Activated T-helper 1 cell treated with anti-CD3 and anti-CD28 coated beads, Interleukin-2, amount 50 U/mL, for 16 hours (primary cell): Measurements from ENCODE around the gene EIF4E3.

Experiments used
- DNase-seq, 2 donors: peaks; one replicate each; pipeline ENCODE4 v3.0.0-alpha.2; 2020; ENCODE audit warnings: low read depth in 1 of 2, low spot score in 1 of 2

Gene EIF4E3

DNA sequence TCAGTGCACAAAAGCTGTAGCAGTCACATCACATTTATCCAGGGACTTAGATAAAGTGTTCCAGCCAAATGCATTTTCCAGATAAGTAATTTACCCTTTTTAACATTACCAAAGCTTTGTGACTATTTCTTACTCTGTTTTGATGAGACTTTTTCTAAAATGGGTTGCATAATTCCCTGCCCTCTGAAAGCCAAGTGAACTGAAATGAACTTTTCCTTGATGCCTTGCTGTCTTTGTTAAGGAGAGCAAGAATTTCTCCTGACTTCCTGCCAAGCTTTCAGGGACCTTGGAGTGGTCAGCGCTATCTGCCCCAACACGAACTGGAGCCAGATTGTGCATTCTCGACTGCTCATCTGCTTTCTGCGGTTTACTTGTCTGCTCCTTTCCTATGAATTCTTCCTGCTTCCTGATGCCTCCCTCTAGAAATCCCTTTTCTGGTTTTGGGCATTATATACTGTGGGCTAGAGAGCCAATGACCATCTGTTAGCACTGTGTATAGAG, 34.8 kb downstream of the EIF4E3 start:
- no peak for DNase-seq

- DNase-seq, result no peak
Observed at GRCh38 chr3:71689291-71689690, 35.9 kb downstream of the EIF4E3 start.

- no peak for DNase-seq
Observed at GRCh38 chr3:71688121-71688520, 37.1 kb downstream of the EIF4E3 start.

- DNase-seq, result no peak
Observed at GRCh38 chr3:71685686-71686085, 39.5 kb downstream of the EIF4E3 start.

- no peak for DNase-seq
Observed at GRCh38 chr3:71684757-71685386, 40.3 kb downstream of the EIF4E3 start.

DNA sequence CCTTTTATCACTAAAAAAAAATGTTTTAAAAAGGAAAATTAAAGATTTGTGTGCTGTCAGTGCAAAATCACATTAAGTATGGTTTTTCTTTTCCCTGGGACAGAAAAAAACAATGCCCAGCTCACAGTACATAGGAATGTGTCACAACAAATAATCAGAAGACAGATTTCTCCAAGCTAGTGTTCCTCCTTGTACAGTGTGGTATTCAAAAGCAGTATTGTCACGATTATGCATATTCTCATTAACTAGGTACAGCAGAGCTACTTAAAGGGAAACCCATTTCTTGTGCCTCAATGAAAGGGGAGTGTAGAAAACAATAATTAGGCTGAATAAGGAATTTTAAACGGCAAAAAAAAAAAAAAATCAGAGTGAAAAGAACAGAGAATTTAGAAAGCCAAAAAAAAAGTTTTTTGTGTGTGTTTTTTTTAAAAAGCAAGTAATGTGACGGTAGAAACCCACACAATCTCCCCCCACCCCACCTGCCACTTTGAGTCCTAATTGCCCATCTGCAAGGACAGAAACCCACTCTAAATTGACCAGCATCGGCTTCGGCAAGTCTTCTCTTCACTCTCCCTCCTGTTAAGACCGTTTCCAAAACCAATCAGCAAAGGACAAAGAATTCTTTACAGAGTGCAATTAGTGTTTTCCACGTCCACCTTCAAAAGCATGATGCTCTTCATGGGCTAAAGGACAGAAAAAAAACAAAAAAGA, 41.0 kb downstream of the EIF4E3 start:
- DNase-seq, result no peak

GRCh38 chr3:71681224-71681668, 44.0 kb downstream of the EIF4E3 start:
- DNase-seq, result no peak

GRCh38 chr3:71680603-71681002, 44.6 kb downstream of the EIF4E3 start:
- DNase-seq, result no peak

DNA sequence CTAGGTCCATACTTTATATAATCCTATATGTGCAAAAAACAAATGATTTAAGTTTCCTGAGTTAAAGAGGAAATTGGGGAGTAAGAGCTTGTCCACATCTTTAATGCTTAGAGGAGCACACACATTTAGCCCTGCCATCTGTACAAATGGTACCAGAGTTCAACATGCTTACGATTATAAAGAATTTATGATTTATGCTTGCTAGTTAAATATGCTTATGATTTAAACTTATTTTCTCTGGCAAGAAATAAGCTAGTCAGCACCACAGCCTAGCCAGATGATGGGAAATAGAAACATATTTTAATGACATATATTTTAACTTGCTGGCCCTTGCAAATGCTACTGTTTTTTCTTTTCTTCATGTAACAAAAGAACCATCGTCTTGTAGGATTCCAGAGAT, 48.3 kb downstream of the EIF4E3 start:
- DNase-seq, result no peak

GRCh38 chr3:71673486-71673885, 51.7 kb downstream of the EIF4E3 start:
- no peak for DNase-seq

- no peak for DNase-seq
Observed at GRCh38 chr3:71672807-71673206, 52.4 kb downstream of the EIF4E3 start.

DNA sequence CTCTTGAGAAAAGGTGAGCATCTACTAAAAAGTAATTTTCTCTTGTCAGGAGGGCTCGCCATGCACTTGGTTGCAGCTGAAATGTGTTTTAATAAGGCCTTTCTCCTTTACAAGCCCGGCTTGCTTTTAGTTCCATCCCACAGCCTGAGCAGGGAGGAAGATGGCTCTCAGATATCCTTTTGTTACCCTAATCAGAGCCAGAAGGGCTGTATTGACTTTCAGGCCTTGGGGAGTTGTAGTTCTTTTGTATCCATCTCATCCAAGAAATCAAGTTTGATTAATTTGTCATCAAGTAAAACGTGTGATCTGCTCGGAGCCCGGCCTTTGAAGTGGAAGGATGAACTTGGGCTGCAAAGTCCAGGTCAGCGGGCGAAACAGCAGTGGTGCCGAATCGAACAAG, 52.9 kb downstream of the EIF4E3 start:
- DNase-seq, result no peak

- DNase-seq, result no peak
Observed at GRCh38 chr3:71671216-71671845, 53.9 kb downstream of the EIF4E3 start.

- no peak for DNase-seq
Observed at GRCh38 chr3:71662568-71662967, 62.6 kb downstream of the EIF4E3 start.

GRCh38 chr3:71662056-71662455, 63.1 kb downstream of the EIF4E3 start:
- no peak for DNase-seq

DNA sequence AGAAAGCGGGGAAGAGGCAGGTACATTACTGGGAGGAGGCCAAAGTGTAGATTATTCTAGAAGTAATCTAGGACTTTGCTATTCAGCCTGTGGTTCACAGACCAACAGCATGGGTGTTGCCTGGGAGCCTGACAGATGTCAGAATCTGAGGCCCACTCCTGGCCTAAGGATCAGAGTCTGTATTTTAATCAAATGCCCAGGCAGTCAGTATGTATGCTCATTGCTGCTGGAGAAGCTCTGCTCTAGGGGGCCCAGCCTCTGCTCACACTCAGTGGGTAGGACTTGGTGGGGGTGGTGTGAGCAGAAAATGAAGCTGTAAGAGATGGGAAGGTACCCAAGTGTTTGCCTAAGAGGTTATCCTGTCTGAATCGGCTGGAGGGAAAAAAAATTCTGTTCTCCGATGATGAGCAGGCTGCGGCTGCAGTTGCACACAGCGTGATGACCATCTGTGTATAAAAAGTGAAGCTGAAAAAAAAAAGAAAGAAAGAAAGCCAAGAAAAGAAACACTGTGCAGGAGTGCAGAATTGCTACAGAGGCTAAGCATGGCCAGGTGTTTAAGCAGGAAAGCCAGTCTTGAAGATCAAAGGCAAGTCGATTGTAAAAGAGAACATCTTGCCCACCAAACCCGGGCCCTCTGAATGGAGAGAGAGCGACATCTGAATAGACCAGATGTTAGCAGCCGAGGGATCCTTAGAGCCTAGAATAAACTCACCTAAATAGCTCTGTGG, 65.2 kb downstream of the EIF4E3 start:
- DNase-seq, result no peak

GRCh38 chr3:71657831-71658530, 67.2 kb downstream of the EIF4E3 start:
- DNase-seq, result no peak

DNA sequence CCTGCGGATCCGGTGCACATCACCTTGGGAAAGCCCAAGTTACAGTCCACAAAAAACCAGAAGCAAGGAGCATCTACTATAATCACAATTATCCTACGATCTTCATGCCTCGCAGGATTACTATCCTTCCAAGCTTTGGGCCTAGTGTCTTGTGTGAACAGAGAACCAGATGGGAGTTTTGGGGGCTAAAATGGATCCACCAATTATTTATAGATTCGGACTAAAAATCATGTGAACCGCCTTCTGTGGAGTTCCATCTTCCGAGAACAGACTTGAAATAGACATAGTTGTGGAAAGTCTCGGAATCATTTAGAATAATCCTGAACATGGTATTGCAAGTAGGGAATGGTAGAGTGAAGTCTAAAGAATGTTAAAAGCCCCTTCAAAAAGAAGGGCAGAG, 70.1 kb downstream of the EIF4E3 start:
- DNase-seq, result no peak

DNA sequence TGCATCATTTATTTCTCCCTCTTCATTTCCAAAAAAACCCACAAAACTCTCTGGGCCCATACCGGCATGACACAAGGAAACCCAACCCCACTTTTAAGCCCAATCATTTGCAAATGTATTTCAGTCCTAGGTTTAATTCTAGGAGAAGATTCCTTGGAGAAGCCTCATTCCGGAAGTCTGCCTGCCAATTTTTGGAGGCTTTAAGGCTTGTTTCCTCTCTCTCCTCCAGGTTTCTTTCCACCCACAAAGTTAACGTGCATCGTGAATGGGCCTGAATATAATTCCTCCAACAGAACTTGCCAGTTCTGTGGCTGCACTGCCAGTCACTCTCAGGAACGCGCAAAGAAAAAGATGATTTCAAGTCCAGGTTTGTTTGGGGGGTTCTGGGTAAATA, 71.8 kb downstream of the EIF4E3 start:
- DNase-seq, result no peak

GRCh38 chr3:71652781-71653413, 72.3 kb downstream of the EIF4E3 start:
- DNase-seq, result no peak

- no peak for DNase-seq
Observed at GRCh38 chr3:71651625-71652024, 73.6 kb downstream of the EIF4E3 start.
